SJSA1 (cell line): Measurements from ENCODE around the gene AKAP6. TPM values are rescaled to one million over a fixed set of nuclear protein-coding genes. Genes with fewer than 3 reads are reported as not detected.

Experiments
- DNase-seq, 2 experiments: peaks; one replicate each; pipeline ENCODE4 v3.0.0-alpha.2; 2015 to 2020; ENCODE audit warnings: low spot score in 2 of 2, low read depth in 1 of 2
- H3K27ac ChIP-seq: fragments of 250-450 bp; sonication (Bioruptor Pico); 2 replicates; pipeline ENCODE4 v1.5.1; 2020; ENCODE audit warnings: mild to moderate bottlenecking, moderate library complexity
- H3K27me3 ChIP-seq: fragments of 250-450 bp; sonication (Bioruptor Pico); replicated peaks from 2 replicates; pipeline ENCODE4 v1.5.1; 2020; ENCODE audit warnings: mild to moderate bottlenecking, moderate library complexity
- H3K36me3 ChIP-seq: fragments of 250-450 bp; sonication (Bioruptor Pico); 2 replicates; pipeline ENCODE4 v1.5.1; 2020; ENCODE audit warnings: mild to moderate bottlenecking
- H3K4me1 ChIP-seq: fragments of 250-450 bp; sonication (Bioruptor Pico); replicated peaks from 2 replicates; pipeline ENCODE4 v1.6.1; 2021; ENCODE audit warnings: mild to moderate bottlenecking
- H3K4me3 ChIP-seq: fragments of 250-450 bp; sonication (Bioruptor Pico); 2 replicates; pipeline ENCODE4 v1.5.1; 2020; ENCODE audit warnings: mild to moderate bottlenecking
- H3K9me3 ChIP-seq: fragments of 250-450 bp; sonication (Bioruptor Pico); replicated peaks from 2 replicates; pipeline ENCODE4 v1.5.1; 2020; ENCODE audit warnings: mild to moderate bottlenecking
- total RNA-seq: library from RNA; depleted of rRNA; stranded (reverse); fragments of >200 nt; shearing (Covaris generic); gene quantifications from 2 replicates; pipeline ENCODE4 v1.2.3, GENCODE V29; 2014

The AKAP6 gene
- total RNA-seq, 1 experiment from 2014 or later = 3.8 TPM

- peak in 1 of 2 experiments; percentile 43 for DNase-seq
- Histone ChIP-seq H3K27me3 (no peaks in the 10 kb centered on the region), H3K27ac (peak overlapping the region; percentile 64), H3K4me3 (no peak overlapping the region), H3K9me3 (no peaks in the 10 kb centered on the region), H3K4me1 (peaks cover 14% of the 10 kb centered on the region), H3K36me3 (no peaks in the 10 kb centered on the region)
Observed at GRCh38 chr14:32524609-32525375, 195.7 kb downstream of the AKAP6 start.

DNA sequence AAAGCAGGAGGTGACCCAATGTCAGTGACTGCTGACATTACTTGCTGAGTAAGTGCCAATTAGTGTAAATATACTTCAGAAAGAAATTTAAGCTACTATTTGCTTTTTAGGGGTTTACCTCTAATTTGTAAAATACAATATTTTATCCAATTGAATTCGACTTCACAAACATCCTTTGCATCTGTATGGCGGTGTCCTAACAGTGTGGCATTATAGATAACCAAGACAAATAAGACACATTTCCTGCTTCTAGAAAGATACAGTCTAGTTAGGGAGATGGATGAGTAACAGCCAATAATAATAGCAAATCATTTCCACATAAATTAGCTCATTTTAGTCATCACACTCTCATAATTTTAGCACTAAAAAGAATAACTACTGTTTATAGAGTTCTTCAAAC lies 196.5 kb downstream of the AKAP6 start:
- no peak for DNase-seq
- no peak overlapping the region for H3K4me3 ChIP-seq
- no peaks in the 10 kb centered on the region for H3K27me3 ChIP-seq
- no peak overlapping the region for H3K27ac ChIP-seq
- H3K36me3 ChIP-seq = no peaks in the 10 kb centered on the region
- no peaks in the 10 kb centered on the region for H3K9me3 ChIP-seq
- H3K4me1 ChIP-seq = peaks cover 14% of the 10 kb centered on the region

GRCh38 chr14:32530800-32531199 lies 201.7 kb downstream of the AKAP6 start:
- H3K4me3 ChIP-seq = no peak overlapping the region
- no peaks in the 10 kb centered on the region for H3K36me3 ChIP-seq
- H3K9me3 ChIP-seq = no peaks in the 10 kb centered on the region
- no peak for DNase-seq
- no peaks in the 10 kb centered on the region; the same call in 1 of the 2 replicates for H3K4me1 ChIP-seq
- H3K27me3 ChIP-seq = no peaks in the 10 kb centered on the region
- H3K27ac ChIP-seq = no peak overlapping the region

DNA sequence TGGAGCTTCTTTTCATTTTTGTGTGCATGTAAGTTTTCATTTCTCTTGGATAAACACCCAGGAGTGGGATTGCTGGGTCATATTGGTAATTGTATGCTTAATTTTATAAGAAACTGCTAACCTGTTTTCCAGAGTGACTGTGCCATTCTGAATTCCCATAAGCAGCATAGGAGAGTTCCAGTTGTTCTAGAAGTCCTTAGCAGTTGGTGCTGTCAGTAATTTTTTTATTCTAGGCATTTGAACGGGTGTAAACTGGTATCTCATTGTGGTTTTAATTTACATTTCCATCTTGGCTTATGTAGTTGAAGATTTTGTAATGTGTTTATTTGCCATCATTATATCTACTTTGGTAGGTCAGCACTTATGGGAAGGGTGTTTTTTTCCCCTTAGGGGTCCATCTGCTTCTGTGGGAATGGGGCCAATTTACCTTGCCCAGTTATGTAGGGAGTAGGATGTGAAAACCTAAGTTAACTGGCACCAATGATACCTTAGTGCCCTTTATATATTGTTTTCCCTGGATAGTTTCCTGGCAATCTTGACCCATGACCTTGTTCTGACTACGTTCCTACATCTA lies 202.9 kb downstream of the AKAP6 start:
- Histone ChIP-seq H3K4me3 (no peak overlapping the region), H3K27me3 (no peaks in the 10 kb centered on the region), H3K4me1 (no peaks in the 10 kb centered on the region), H3K36me3 (no peaks in the 10 kb centered on the region), H3K9me3 (no peaks in the 10 kb centered on the region), H3K27ac (no peak overlapping the region)
- no peak for DNase-seq

GRCh38 chr14:32534145-32534544 lies 205.0 kb downstream of the AKAP6 start:
- DNase-seq = no peak
- no peaks in the 10 kb centered on the region for H3K36me3 ChIP-seq
- H3K4me1 ChIP-seq = no peaks in the 10 kb centered on the region
- no peak overlapping the region for H3K27ac ChIP-seq
- no peaks in the 10 kb centered on the region for H3K27me3 ChIP-seq
- H3K4me3 ChIP-seq = no peak overlapping the region
- no peaks in the 10 kb centered on the region for H3K9me3 ChIP-seq

GRCh38 chr14:32536175-32536574 lies 207.1 kb downstream of the AKAP6 start:
- Histone ChIP-seq H3K9me3 (no peaks in the 10 kb centered on the region), H3K4me3 (no peak overlapping the region), H3K27me3 (no peaks in the 10 kb centered on the region), H3K27ac (no peak overlapping the region), H3K4me1 (no peaks in the 10 kb centered on the region), H3K36me3 (no peaks in the 10 kb centered on the region)
- no peak for DNase-seq

DNA sequence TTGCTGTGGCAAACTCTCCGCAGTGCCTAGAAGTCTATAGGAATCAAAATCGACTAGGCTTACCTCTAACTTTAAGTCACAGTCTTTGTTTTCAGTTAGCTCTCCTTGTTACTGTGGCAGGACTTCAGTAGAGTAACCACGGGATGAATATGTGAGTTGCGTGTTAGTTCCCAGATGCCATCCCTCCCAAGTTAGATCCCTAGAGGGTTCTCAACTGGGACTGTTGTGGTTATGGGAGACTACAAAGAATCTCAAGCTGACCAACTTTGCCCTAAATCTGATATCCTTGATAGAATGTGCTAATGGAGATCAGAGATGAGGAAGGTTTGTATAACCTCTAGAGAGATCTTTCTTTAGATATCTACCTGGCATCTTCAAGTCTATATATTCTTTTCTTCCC lies 208.1 kb downstream of the AKAP6 start:
- no peaks in the 10 kb centered on the region for H3K27me3 ChIP-seq
- H3K4me3 ChIP-seq = no peak overlapping the region
- no peak overlapping the region for H3K27ac ChIP-seq
- H3K9me3 ChIP-seq = no peaks in the 10 kb centered on the region
- no peaks in the 10 kb centered on the region for H3K36me3 ChIP-seq
- no peak for DNase-seq
- no peaks in the 10 kb centered on the region for H3K4me1 ChIP-seq

DNA sequence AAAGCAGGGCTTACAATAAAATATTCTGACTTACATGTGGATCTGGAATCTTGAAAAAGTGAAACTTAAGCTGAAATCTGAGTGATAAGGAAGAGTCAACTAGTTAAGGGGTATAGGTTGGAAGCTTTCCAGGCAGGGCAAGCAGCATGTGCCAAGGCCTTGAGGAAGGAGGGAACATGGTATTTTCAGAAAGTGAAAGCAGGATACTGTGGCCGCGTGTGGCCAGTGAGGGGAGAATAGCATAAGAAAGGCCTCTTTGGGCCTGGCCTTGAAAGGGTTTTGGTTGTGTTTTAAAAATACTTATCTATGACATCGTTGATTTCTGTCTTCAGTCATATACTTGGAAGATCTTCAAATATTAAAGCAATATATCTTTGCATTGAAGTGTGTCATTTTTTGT lies 213.4 kb downstream of the AKAP6 start:
- Histone ChIP-seq H3K36me3 (no peaks in the 10 kb centered on the region), H3K4me1 (no peaks in the 10 kb centered on the region), H3K9me3 (no peaks in the 10 kb centered on the region), H3K27ac (no peak overlapping the region), H3K4me3 (no peak overlapping the region), H3K27me3 (no peaks in the 10 kb centered on the region)
- no peak for DNase-seq

- no peaks in the 10 kb centered on the region for H3K9me3 ChIP-seq
- H3K27ac ChIP-seq = no peak overlapping the region
- no peaks in the 10 kb centered on the region for H3K36me3 ChIP-seq
- no peak overlapping the region for H3K4me3 ChIP-seq
- no peaks in the 10 kb centered on the region for H3K4me1 ChIP-seq
- DNase-seq = no peak
- no peaks in the 10 kb centered on the region for H3K27me3 ChIP-seq
Observed at GRCh38 chr14:32545095-32545494, 216.0 kb downstream of the AKAP6 start.

- no peak overlapping the region for H3K27ac ChIP-seq
- no peaks in the 10 kb centered on the region for H3K27me3 ChIP-seq
- no peaks in the 10 kb centered on the region for H3K4me1 ChIP-seq
- H3K4me3 ChIP-seq = no peak overlapping the region
- no peaks in the 10 kb centered on the region for H3K9me3 ChIP-seq
- DNase-seq = no peak
- no peaks in the 10 kb centered on the region for H3K36me3 ChIP-seq
Observed at GRCh38 chr14:32545506-32546210, 216.6 kb downstream of the AKAP6 start.

DNA sequence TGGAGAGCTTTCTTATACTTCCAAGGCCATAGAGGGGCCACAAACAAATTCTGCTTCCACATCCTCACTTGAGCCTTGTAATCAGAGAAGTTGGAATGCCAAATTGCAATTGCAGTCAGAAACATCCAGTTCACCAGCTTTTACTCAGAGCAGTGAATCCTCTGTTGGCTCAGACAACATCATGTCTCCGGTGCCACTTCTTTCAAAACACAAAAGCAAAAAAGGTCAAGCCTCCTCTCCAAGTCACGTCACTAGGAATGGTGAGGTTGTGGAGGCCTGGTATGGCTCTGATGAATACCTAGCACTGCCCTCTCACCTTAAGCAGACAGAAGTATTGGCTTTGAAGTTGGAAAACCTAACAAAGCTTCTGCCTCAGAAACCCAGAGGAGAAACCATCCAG lies 217.1 kb downstream of the AKAP6 start:
- Histone ChIP-seq H3K4me3 (no peak overlapping the region), H3K9me3 (no peaks in the 10 kb centered on the region), H3K27ac (no peak overlapping the region), H3K36me3 (no peaks in the 10 kb centered on the region), H3K4me1 (no peaks in the 10 kb centered on the region), H3K27me3 (no peaks in the 10 kb centered on the region)
- DNase-seq = no peak

DNA sequence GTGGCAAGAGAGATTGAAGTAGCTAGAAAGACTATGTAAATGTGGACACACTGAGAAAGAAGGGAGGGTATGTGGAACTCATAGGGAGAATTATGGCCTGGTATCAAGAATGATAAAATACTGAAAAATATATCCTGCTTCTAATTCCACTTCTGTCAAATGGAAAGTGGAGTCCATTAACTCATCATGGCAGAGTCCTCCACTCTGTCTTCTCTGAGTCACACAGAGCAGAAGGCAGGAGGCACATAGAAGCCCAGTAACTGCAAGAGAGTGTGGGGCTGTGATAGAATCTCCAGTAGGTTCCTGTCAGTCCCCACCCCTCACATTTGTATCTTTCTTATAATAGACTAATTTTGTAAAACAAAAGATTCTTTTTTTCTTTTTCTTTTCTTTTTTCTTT lies 223.7 kb downstream of the AKAP6 start:
- H3K27ac ChIP-seq = no peak overlapping the region
- DNase-seq = no peak
- H3K4me1 ChIP-seq = no peaks in the 10 kb centered on the region
- H3K27me3 ChIP-seq = no peaks in the 10 kb centered on the region
- H3K9me3 ChIP-seq = no peaks in the 10 kb centered on the region
- H3K4me3 ChIP-seq = no peak overlapping the region
- no peaks in the 10 kb centered on the region for H3K36me3 ChIP-seq

DNA sequence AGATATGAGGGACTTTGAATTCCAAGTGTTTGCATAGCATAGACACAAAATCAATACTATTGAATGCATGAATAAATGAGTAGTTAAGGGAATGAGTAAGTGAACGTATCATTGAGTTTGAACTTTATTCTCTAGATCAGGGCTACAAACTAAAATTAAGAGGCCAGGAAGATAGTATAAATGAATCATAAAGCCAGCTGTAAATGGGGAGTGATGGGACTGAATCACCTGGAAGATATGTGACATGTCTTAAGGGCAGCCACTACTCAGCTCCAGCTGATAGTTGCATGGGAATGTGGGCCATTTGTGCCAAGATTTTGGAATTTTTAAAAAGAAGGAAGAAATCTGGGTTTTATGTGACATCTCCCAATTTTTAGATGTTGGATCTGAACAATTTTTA lies 229.9 kb downstream of the AKAP6 start:
- Histone ChIP-seq H3K4me1 (0 out of 2 replicates have a peak, but pooled peaks cover 7% of the 10 kb centered on the region), H3K9me3 (no peaks in the 10 kb centered on the region), H3K27ac (no peak overlapping the region), H3K27me3 (no peaks in the 10 kb centered on the region), H3K4me3 (no peak overlapping the region), H3K36me3 (no peaks in the 10 kb centered on the region)
- no peak for DNase-seq

- Histone ChIP-seq H3K9me3 (no peaks in the 10 kb centered on the region), H3K36me3 (no peaks in the 10 kb centered on the region), H3K4me1 (peaks cover 7% of the 10 kb centered on the region; the same call in 1 of the 2 replicates), H3K27ac (no peak overlapping the region), H3K4me3 (no peak overlapping the region), H3K27me3 (no peaks in the 10 kb centered on the region)
- no peak for DNase-seq
Observed at GRCh38 chr14:32559590-32559989, 230.5 kb downstream of the AKAP6 start.
